HG03575 (cell line): ENCODE measurements around the gene PPP3R2.
"Not testable (repeated sequence)": the region's sequence is repeated elsewhere in the genome, so short reads cannot be mapped to it uniquely, and the experiment has no call there.

ENCODE experiments used
- ATAC-seq: cut with Tn5 transposase; IDR thresholded peaks from one replicate; pipeline ENCODE4 v1.9.1; 2021; ENCODE audit not compliant: unreplicated experiment, insufficient number of reproducible peaks, low FRiP score; ENCODE audit errors: extremely low read depth

The PPP3R2 gene

GRCh38 chr9:101549472-101550098, 45.2 kb downstream of the PPP3R2 start:
- ATAC-seq: not testable (repeated sequence)

GRCh38 chr9:101543098-101543735, 51.6 kb downstream of the PPP3R2 start:
- no peak for ATAC-seq
